ENCODE data around the gene LYZL1.

- TF ChIP-seq, protein P1, sequence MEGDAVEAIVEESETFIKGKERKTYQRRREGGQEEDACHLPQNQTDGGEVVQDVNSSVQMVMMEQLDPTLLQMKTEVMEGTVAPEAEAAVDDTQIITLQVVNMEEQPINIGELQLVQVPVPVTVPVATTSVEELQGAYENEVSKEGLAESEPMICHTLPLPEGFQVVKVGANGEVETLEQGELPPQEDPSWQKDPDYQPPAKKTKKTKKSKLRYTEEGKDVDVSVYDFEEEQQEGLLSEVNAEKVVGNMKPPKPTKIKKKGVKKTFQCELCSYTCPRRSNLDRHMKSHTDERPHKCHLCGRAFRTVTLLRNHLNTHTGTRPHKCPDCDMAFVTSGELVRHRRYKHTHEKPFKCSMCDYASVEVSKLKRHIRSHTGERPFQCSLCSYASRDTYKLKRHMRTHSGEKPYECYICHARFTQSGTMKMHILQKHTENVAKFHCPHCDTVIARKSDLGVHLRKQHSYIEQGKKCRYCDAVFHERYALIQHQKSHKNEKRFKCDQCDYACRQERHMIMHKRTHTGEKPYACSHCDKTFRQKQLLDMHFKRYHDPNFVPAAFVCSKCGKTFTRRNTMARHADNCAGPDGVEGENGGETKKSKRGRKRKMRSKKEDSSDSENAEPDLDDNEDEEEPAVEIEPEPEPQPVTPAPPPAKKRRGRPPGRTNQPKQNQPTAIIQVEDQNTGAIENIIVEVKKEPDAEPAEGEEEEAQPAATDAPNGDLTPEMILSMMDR (IDR thresholded peaks at IDR 0.05): no peak
- no peak for TF ChIP-seq POLR2A (IDR thresholded peaks at IDR 0.05)
- no peak for TF ChIP-seq POLR2AphosphoS5 (IDR thresholded peaks at IDR 0.05)
- no peak for TF ChIP-seq EP300 (IDR thresholded peaks at IDR 0.05)
These were observed 34.0 kb downstream of the LYZL1 start for GRCh38 chr10:29322918-29323317.

Data from upper lobe of left lung (tissue), 4 donors.